HG03354 (cell line): ENCODE data around the gene CYBC1.
A peak's percentile ranks its signal among the peaks of the same experiment; 100 is the strongest.

Experiments
- ATAC-seq: cut with Tn5 transposase; IDR thresholded peaks from one replicate; pipeline ENCODE4 v1.9.1; 2021; ENCODE audit warnings: mild to moderate bottlenecking; ENCODE audit not compliant: unreplicated experiment, poor library complexity, severe bottlenecking

Gene CYBC1

GRCh38 chr17:82437325-82437668, 13.3 kb downstream of the CYBC1 start:
- ATAC-seq, result no peak

- no peak for ATAC-seq
Measured at GRCh38 chr17:82436601-82437324, 13.8 kb downstream of the CYBC1 start.

GRCh38 chr17:82435601-82436583, 14.7 kb downstream of the CYBC1 start:
- ATAC-seq, result no peak

- no peak for ATAC-seq
Measured at GRCh38 chr17:82435103-82435502, 15.4 kb downstream of the CYBC1 start.

GRCh38 chr17:82434216-82434565, 16.4 kb downstream of the CYBC1 start:
- no peak for ATAC-seq

DNA sequence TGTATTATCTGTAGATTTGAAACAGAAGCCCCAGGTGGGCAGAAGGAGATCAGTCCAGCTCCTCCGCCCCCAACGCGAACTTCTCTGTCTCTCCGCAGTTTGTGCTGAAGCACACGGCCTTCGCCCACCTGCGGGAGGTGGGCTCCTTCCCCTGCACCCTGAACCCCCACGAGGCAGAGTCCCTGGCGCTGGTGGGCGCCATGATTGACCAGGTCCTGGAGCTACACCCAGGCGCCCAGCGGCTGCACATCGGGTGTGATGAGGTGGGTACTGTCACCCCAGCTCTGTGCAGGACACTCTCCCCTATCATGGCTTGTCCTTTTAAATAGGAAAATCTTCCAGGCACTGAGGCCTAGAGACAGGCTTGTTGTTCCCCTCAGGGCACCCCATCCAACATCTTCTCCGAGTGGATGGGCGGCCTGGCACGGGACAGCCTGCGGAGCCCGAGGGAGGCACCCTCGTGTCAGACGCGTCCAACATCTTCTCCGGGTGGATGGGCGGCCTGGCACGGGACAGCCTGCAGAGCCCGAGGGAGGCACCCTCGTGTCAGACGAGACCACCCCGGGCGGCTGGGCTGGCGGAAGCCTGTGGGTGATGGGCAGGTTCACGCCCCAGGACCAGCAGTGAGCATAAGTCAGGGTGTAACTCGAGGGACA, 16.9 kb downstream of the CYBC1 start:
- no peak for ATAC-seq

- ATAC-seq, result no peak
Measured at GRCh38 chr17:82432017-82432416, 18.5 kb downstream of the CYBC1 start.

DNA sequence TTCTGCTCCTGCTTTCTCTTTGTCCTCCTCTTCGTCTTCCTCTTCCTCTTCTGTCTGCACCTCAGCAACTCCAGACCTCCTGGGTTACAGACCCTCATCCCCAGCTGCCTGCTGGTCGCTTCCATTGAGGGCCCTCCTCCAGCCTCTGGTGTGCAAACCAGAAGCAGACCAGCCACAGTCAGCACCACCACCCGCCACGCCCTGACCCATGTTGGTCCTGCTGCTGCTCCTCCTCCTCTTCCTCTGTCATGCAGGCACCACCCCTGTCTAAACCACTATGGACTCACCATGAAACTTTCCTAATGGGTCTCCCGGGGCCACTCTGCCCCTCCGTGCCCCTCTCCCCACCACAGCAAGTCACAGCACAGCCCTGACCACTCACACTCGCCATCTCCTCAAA, 20.7 kb downstream of the CYBC1 start:
- ATAC-seq, result no peak

DNA sequence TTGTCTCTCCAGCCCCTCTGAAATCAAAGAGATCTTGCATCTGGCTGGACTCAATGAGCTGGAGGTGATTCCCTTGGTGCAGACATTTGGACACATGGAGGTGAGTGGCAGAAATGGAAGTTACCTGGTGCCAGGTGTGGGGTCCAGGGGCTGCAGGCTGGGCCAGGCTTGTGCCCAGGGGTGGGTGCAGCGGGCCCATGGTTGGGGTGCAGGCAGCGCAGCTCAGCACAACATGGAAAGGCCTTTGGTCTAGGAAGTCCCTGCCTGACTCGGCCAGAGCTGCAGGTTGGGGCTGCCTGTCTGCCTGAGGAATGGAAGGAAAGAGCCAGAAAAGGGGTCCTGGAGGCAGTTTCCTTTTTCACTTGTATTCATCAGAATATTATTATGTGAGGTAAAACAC, 22.0 kb downstream of the CYBC1 start:
- ATAC-seq, result no peak

DNA sequence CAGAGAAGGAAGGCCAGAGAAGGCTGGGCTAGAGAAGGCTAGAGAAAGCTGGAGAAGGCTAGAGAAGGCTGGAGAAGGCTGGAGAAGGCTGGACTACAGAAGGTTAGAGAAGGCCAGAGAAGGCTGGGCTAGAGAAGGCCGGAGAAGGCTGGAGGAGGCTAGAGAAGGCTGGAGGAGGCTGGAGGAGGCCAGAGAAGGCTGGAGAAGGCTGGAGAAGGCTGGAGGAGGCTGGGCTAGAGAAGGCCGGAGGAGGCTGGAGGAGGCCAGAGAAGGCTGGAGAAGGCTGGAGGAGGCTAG, 25.7 kb downstream of the CYBC1 start:
- ATAC-seq, result no peak

GRCh38 chr17:82424001-82424862, 26.3 kb downstream of the CYBC1 start:
- ATAC-seq, result no peak

GRCh38 chr17:82419540-82419939, 31.0 kb downstream of the CYBC1 start:
- ATAC-seq, result no peak

- peak; percentile 85 for ATAC-seq
Measured at GRCh38 chr17:82418001-82418986, 32.3 kb downstream of the CYBC1 start, which contains the start of the genes HEXD and OGFOD3. HEXD (plus strand) TSS chr17:82418347; CDS start chr17:82419800, 1,453 bp downstream. OGFOD3 (minus strand) TSS chr17:82418586; CDS start chr17:82418485, 101 bp downstream.

DNA sequence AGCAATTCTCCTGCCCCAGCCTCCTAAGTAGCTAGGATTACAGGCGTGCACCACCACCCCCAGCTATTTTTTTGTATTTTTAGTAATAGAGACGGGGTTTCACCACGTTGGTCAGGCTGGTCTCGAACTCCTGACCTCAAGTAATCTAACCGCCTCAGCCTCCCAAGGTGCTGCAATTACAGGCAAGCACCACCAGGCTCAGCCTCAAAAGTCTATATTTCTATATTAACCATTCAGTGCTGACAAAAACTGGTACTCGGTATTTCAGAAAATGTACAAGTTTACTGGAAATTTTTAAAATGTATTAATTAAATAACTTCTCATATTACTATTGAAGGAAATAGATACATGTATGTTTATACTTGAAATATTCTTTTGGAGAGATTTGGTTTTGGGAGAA, 33.8 kb downstream of the CYBC1 start:
- ATAC-seq, result no peak

GRCh38 chr17:82416264-82416663, 34.3 kb downstream of the CYBC1 start:
- no peak for ATAC-seq

GRCh38 chr17:82415786-82416185, 34.8 kb downstream of the CYBC1 start:
- ATAC-seq, result no peak

DNA sequence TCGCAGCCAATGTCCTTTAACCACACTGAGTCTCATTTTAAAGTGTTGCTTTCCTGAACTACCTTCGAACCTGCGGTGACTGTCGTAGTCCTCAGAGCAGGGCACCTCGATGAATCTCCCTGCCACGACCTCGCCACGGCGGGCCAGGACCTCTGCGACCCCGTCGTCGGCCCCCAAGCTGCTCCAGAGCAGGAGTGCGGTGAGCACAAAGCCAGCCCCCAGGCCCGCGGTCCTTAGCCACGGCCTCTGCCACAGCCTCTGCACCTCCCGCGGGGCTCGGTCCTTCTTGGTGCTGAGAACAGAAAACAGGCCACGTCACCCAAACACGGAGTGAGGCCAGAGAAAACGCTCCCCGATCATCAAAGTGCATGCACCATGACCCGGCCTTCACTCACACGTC, 35.2 kb downstream of the CYBC1 start:
- no peak for ATAC-seq

GRCh38 chr17:82414548-82415281, 35.8 kb downstream of the CYBC1 start:
- ATAC-seq, result no peak
